ENCODE data around the gene DLG2.

DLG2 gene

GRCh38 chr11:83681031-83681781 lies 1945.9 kb downstream of the DLG2 start:
- no peak for DNase-seq

GRCh38 chr11:83680321-83680720 lies 1946.8 kb downstream of the DLG2 start:
- DNase-seq: no peak

- DNase-seq: no peak
Measured at GRCh38 chr11:83678831-83679584, 1948.1 kb downstream of the DLG2 start.

- no peak for DNase-seq
Measured at GRCh38 chr11:83677730-83678129, 1949.4 kb downstream of the DLG2 start.

GRCh38 chr11:83676056-83676601 lies 1951.0 kb downstream of the DLG2 start:
- DNase-seq: no peak

- DNase-seq: no peak
Measured at GRCh38 chr11:83674102-83674896, 1952.8 kb downstream of the DLG2 start.

- DNase-seq: no peak
Measured at GRCh38 chr11:83671289-83671688, 1955.9 kb downstream of the DLG2 start.

- DNase-seq: no peak
Measured at GRCh38 chr11:83666149-83666548, 1961.0 kb downstream of the DLG2 start.

- no peak for DNase-seq
Measured at GRCh38 chr11:83663988-83664387, 1963.2 kb downstream of the DLG2 start.

- DNase-seq: no peak
Measured at GRCh38 chr11:83663446-83663845, 1963.7 kb downstream of the DLG2 start.

GRCh38 chr11:83662494-83662893 lies 1964.7 kb downstream of the DLG2 start:
- no peak for DNase-seq

GRCh38 chr11:83661491-83662350 lies 1965.4 kb downstream of the DLG2 start:
- DNase-seq: no peak

- DNase-seq: no peak
Measured at GRCh38 chr11:83659466-83659865, 1967.7 kb downstream of the DLG2 start.

- DNase-seq: no peak
Measured at GRCh38 chr11:83656796-83657330, 1970.3 kb downstream of the DLG2 start.

GRCh38 chr11:83655976-83656375 lies 1971.2 kb downstream of the DLG2 start:
- DNase-seq: no peak

GRCh38 chr11:83649528-83649855 lies 1977.7 kb downstream of the DLG2 start:
- DNase-seq: no peak

- DNase-seq: no peak
Measured at GRCh38 chr11:83648610-83649527, 1978.3 kb downstream of the DLG2 start.

GRCh38 chr11:83645561-83645960 lies 1981.6 kb downstream of the DLG2 start:
- no peak for DNase-seq

GRCh38 chr11:83643115-83643514 lies 1984.0 kb downstream of the DLG2 start:
- no peak for DNase-seq

- DNase-seq: no peak
Measured at GRCh38 chr11:83642500-83642899, 1984.6 kb downstream of the DLG2 start.

GRCh38 chr11:83641511-83641910 lies 1985.6 kb downstream of the DLG2 start:
- DNase-seq: no peak

Measured in hematopoietic multipotent progenitor cell treated with erythropoietin and hydrocortisone succinate and interleukin-3 and kit ligand, for 4 days (in vitro differentiated cells).